A673 (cell line): ENCODE data around the gene R3HDML. TPM values are rescaled to one million over a fixed set of nuclear protein-coding genes. Genes with fewer than 3 reads are reported as not detected.

ENCODE experiments used
- BruUV-seq: library from RNA; stranded (reverse); fragments of 400-500 nt; replicated peaks from 2 replicates; lab custom pipeline; 2021; lab: Mats Ljungman, UMichigan
- CTCF ChIA-PET: fragments of 300-600 bp; sonication (Branson Sonifier 250); formaldehyde crosslinking; loops from one replicate; lab custom pipeline; 2022; ENCODE audit warnings: antibody characterized with exemption; lab: Charles Lee
- POLR2A ChIA-PET: fragments of 300-600 bp; sonication (Branson Sonifier 250); formaldehyde crosslinking; loops from one replicate; lab custom pipeline; 2022; ENCODE audit warnings: antibody characterized with exemption; ENCODE audit not compliant: low non-redundant PET; lab: Charles Lee
- DNase-seq: peaks from one replicate; pipeline ENCODE4 v3.0.0-alpha.2; 2015; ENCODE audit warnings: low spot score
- H3K27ac ChIP-seq: fragments of 200-600 bp; sonication (generic); 2 replicates; pipeline ENCODE4 v1.5.1; 2016; ENCODE audit warnings: mixed run types, low read depth, mild to moderate bottlenecking, mixed read lengths, antibody characterized with exemption, low read length; ENCODE audit not compliant: poor library complexity, severe bottlenecking
- H3K27me3 ChIP-seq: fragments of 200-600 bp; sonication (generic); replicated peaks from 2 replicates; pipeline ENCODE4 v1.6.1; 2017; ENCODE audit warnings: mixed run types, low read depth, mild to moderate bottlenecking, mixed read lengths, antibody characterized with exemption, low read length; ENCODE audit not compliant: insufficient read depth, poor library complexity
- H3K36me3 ChIP-seq: fragments of 200-600 bp; sonication (generic); 2 replicates; pipeline ENCODE4 v1.6.1; 2016; ENCODE audit warnings: mixed run types, mild to moderate bottlenecking, mixed read lengths, antibody characterized with exemption, low read length; ENCODE audit not compliant: insufficient read depth, poor library complexity, severe bottlenecking
- H3K4me1 ChIP-seq: fragments of 200-600 bp; sonication (generic); 2 replicates; pipeline ENCODE4 v1.6.1; 2017; ENCODE audit warnings: mixed run types, mild to moderate bottlenecking, mixed read lengths, antibody characterized with exemption, low read length; ENCODE audit not compliant: insufficient read depth, poor library complexity, severe bottlenecking
- H3K4me3 ChIP-seq: fragments of 200-600 bp; sonication (generic); 2 replicates; pipeline ENCODE4 v1.5.1; 2016; ENCODE audit warnings: low read depth, mixed run types, mild to moderate bottlenecking, mixed read lengths, low read length; ENCODE audit not compliant: poor library complexity, severe bottlenecking
- H3K9me3 ChIP-seq: fragments of 200-600 bp; sonication (generic); 2 replicates; pipeline ENCODE4 v1.6.1; 2016; ENCODE audit warnings: mixed run types, low read depth, mild to moderate bottlenecking, mixed read lengths, antibody characterized with exemption, low read length; ENCODE audit not compliant: poor library complexity, severe bottlenecking
- EZH2 ChIP-seq: fragments of 200-600 bp; sonication (generic); IDR thresholded peaks from 2 replicates; pipeline ENCODE4 v1.6.1; 2017; ENCODE audit warnings: borderline replicate concordance, low read depth, mild to moderate bottlenecking, mixed read lengths, antibody characterized with exemption, low read length; ENCODE audit not compliant: poor library complexity, severe bottlenecking
- intact Hi-C: fragments of 100-400 bp; cut with micrococcal nuclease; formaldehyde crosslinking; loops from one replicate; pipeline ENCODE4 v1.10.0; 2022; ENCODE audit not compliant: unreplicated experiment
- total RNA-seq: library from RNA; stranded (reverse); gene quantifications from 2 replicates; pipeline ENCODE4 v1.2.3, GENCODE V29; 2021
- TF ChIP-seq, protein P1 (sequence below): fragments of 300-800, 200-600 bp; sonication (generic); conservative IDR thresholded peaks from 2 replicates; pipeline ENCODE4 v1.5.1; 2017; ENCODE audit warnings: low read depth, mild to moderate bottlenecking, antibody characterized with exemption, low read length, moderate library complexity, mixed read lengths

The R3HDML gene
- total RNA-seq, 1 experiment from 2014 or later, result not detected

DNA sequence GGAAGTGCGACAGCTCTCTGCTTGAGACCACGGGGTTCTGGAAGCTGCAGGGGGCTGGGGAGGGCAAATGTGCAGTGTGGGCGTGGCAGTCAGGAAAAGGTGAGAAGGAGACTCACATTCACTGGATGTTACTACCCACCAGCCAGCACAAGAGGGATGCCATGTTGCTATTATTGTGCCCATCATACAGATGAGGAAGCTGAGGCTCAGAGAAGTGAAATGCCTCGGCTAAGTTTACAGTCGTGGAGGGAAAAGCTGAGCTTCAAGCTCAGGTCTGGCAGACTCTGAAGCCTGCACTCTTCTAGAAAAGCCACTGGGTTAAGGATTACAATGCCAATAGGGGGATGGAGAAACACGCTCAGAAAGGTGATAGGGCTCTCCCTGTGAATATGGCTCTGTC is 53.0 kb downstream of the R3HDML start:
- TF ChIP-seq, protein P1, sequence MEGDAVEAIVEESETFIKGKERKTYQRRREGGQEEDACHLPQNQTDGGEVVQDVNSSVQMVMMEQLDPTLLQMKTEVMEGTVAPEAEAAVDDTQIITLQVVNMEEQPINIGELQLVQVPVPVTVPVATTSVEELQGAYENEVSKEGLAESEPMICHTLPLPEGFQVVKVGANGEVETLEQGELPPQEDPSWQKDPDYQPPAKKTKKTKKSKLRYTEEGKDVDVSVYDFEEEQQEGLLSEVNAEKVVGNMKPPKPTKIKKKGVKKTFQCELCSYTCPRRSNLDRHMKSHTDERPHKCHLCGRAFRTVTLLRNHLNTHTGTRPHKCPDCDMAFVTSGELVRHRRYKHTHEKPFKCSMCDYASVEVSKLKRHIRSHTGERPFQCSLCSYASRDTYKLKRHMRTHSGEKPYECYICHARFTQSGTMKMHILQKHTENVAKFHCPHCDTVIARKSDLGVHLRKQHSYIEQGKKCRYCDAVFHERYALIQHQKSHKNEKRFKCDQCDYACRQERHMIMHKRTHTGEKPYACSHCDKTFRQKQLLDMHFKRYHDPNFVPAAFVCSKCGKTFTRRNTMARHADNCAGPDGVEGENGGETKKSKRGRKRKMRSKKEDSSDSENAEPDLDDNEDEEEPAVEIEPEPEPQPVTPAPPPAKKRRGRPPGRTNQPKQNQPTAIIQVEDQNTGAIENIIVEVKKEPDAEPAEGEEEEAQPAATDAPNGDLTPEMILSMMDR, result no peak
- no peak for TF ChIP-seq EZH2
- Histone ChIP-seq H3K9me3 (no peaks in the 10 kb centered on the region), H3K36me3 (no peaks in the 10 kb centered on the region), H3K27me3 (no peaks in the 10 kb centered on the region), H3K4me1 (no peaks in the 10 kb centered on the region), H3K27ac (no peak overlapping the region), H3K4me3 (no peak overlapping the region)
- DNase-seq, result no peak
- no TSS peak for BruUV-seq
- intact Hi-C loops, result loop anchor here (2.0 to 5.0 kb wide), 3 partner anchors 71 to 342 kb away; no protein-coding TSS in a partner anchor
- ChIA-PET POLR2A (no interaction called here), CTCF (interaction anchor here (0.5 kb wide), 1 partner anchor 9 kb away, joined by 4 read pairs; no protein-coding TSS in a partner anchor)

DNA sequence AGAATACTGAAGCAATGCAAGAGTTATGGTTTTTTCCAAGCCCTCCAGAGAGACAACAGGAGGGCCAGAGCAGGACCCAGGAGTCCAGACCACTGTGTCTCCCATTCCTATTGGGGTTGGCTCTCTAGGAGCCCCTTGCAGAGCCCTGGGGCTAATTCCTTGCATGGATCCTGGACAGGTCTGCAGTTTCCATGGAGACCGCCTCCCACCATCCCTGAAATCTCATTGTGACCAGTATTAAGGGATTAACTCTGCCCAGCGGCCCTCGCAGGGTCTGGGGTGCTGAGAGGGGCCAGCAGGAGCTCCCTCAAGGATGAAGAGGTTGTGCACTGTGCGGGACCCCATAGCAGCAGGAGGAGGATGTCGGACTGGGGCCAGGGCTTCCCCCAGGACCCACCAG is 53.4 kb downstream of the R3HDML start:
- H3K4me1 ChIP-seq, result no peaks in the 10 kb centered on the region
- no TSS peak for BruUV-seq
- no peaks in the 10 kb centered on the region for H3K36me3 ChIP-seq
- intact Hi-C loops, result no loop called here
- H3K27me3 ChIP-seq, result peaks cover under 1% of the 10 kb centered on the region
- no peak overlapping the region for H3K4me3 ChIP-seq
- H3K27ac ChIP-seq, result no peak overlapping the region
- CTCF ChIA-PET, result no interaction called here
- DNase-seq, result no peak
- POLR2A ChIA-PET, result no interaction called here
- TF ChIP-seq, protein P1, result no peak
- no peak for TF ChIP-seq EZH2
- H3K9me3 ChIP-seq, result no peaks in the 10 kb centered on the region

DNA sequence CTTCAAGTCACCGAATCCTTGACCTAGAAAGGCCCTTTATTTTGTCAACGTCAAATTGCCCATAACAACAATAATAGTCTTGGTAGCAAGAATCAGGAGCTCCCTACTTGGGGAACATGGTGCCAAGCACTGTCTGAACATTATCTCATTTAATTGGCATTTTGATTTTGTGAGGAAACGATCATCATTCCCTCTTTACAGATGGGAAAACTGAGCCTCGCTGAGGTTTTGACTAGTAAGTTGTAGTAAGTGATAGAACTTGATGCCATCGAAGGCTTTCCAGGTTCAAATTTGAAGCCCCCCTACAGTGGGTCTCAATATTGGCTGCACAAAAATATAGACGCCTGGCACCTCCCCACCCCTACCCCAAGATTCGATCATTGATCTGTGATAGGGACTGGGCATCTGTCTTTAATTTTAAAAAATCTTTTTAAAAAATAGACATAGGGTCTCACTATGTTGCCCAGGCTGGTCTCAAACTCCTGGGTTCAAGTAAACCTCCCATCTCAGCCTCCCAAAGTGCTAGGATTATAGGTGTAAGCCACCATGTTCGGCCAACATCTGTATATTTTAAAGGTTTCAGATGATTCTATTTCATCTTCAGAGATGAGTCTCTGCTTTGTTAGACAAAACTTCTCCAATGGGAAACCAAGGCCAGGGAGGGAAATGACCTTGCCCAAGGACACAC is 55.4 kb downstream of the R3HDML start:
- Histone ChIP-seq H3K4me1 (no peaks in the 10 kb centered on the region), H3K4me3 (no peak overlapping the region), H3K27ac (no peak overlapping the region), H3K9me3 (no peaks in the 10 kb centered on the region), H3K27me3 (peaks cover 13% of the 10 kb centered on the region), H3K36me3 (no peaks in the 10 kb centered on the region)
- no TSS peak for BruUV-seq
- TF ChIP-seq, protein P1, result no peak
- no peak for TF ChIP-seq EZH2
- DNase-seq, result no peak
- intact Hi-C loops, result no loop called here
- POLR2A ChIA-PET, result no interaction called here
- CTCF ChIA-PET, result no interaction called here
